Measurements from ENCODE around the gene EXOSC7.
A peak's percentile ranks its signal among the peaks of the same experiment; 100 is the strongest.

GRCh38 chr3:44988073-44988472, 12.0 kb downstream of the EXOSC7 start:
- TF ChIP-seq, protein P1, sequence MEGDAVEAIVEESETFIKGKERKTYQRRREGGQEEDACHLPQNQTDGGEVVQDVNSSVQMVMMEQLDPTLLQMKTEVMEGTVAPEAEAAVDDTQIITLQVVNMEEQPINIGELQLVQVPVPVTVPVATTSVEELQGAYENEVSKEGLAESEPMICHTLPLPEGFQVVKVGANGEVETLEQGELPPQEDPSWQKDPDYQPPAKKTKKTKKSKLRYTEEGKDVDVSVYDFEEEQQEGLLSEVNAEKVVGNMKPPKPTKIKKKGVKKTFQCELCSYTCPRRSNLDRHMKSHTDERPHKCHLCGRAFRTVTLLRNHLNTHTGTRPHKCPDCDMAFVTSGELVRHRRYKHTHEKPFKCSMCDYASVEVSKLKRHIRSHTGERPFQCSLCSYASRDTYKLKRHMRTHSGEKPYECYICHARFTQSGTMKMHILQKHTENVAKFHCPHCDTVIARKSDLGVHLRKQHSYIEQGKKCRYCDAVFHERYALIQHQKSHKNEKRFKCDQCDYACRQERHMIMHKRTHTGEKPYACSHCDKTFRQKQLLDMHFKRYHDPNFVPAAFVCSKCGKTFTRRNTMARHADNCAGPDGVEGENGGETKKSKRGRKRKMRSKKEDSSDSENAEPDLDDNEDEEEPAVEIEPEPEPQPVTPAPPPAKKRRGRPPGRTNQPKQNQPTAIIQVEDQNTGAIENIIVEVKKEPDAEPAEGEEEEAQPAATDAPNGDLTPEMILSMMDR (IDR thresholded peaks at IDR 0.05) = peak; percentile 64
- no peak for TF ChIP-seq EZH2 (IDR thresholded peaks at IDR 0.05; ENCODE audit: borderline replicate concordance, insufficient read depth, low read depth, low read length, poor library complexity, severe bottlenecking)
